ENCODE measurements around the gene PLAAT2.

DNA sequence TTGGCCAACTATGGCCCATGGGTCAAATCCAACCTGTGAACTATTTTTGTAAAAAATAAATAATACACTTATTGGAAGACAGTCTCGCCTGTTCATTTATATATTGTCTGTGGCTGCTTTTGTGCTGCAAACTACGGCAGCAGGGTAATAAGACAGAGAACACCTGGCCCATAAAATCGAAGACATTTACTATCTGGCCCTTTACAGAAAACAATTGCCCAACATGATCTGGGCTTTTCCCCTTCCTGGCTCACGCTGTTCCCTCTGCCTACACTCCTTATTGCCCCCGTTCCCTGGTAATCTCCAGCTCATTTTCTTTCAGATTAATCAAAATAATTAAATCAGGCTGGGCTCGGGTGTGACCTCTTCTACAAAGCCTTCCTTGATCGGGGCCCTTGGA, 5.6 kb downstream of the PLAAT2 start:
- TF ChIP-seq, protein P1, sequence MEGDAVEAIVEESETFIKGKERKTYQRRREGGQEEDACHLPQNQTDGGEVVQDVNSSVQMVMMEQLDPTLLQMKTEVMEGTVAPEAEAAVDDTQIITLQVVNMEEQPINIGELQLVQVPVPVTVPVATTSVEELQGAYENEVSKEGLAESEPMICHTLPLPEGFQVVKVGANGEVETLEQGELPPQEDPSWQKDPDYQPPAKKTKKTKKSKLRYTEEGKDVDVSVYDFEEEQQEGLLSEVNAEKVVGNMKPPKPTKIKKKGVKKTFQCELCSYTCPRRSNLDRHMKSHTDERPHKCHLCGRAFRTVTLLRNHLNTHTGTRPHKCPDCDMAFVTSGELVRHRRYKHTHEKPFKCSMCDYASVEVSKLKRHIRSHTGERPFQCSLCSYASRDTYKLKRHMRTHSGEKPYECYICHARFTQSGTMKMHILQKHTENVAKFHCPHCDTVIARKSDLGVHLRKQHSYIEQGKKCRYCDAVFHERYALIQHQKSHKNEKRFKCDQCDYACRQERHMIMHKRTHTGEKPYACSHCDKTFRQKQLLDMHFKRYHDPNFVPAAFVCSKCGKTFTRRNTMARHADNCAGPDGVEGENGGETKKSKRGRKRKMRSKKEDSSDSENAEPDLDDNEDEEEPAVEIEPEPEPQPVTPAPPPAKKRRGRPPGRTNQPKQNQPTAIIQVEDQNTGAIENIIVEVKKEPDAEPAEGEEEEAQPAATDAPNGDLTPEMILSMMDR (IDR thresholded peaks at IDR 0.05) = no peak
- TF ChIP-seq POLR2A (IDR thresholded peaks at IDR 0.05) = no peak

Data from breast epithelium (tissue), 3 donors.